Putamen (tissue), 1 donor: Measurements from ENCODE around the gene SLC2A3.
A peak's percentile ranks its signal among the peaks of the same experiment; 100 is the strongest.
"Not testable (repeated sequence)": the region's sequence is repeated elsewhere in the genome, so short reads cannot be mapped to it uniquely, and the experiment has no call there.

Experiments used
- DNase-seq: peaks from one replicate; pipeline ENCODE4 v3.0.0-alpha.2; 2016; ENCODE audit warnings: low spot score

SLC2A3 gene

DNA sequence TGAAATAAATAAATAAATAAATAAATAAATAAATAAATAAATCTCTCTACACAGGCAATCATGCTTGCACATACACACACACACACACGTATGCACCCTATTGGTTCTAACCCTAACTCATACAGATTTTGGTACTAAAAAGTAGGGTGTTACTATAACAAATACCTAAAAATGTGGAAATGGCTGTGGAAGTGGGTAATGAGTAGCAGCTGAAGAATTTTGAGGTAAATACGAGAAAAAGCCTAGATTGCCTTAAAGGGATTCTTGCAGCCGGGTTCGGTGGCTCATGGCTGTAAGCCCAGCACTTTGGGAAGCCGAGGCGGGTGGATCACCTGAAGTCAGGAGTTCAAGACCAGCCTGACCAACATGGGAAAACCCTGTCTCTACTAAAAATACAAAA lies 15.7 kb upstream of the SLC2A3 start:
- no peak for DNase-seq

DNA sequence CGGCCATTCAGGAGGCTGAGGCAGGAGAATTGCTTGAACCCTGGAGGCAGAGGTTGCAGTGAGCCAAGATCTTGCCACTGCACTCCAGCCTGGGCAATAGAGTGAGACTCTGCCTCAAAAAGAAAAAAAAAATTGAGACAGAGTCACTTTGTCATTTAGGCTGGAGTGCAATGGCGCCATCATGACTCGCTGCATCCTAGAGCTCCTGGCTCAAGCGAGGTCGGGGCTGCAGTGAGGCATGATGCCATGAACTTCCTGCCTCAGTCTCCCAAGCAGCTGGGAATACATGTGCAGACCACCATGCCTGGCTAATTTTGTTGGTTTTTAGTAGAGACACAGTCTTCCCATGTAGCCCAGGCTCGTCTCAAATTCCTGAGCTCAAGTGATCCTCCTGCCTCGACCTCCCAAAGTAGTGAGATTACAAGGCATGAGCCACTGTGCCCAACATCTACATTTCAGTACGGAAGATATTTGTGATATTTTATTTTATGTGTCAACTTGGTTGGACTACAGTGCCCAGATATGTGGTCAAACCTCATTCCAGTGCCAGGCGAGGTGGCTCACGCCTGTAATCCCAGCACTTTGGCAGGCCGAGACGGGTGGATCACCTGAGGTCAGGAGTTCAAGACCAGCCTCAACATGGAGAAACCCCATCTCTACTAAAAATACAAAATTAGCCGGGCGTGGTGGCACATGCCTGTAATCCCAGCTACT lies 14.4 kb upstream of the SLC2A3 start:
- DNase-seq: not testable (repeated sequence)

DNA sequence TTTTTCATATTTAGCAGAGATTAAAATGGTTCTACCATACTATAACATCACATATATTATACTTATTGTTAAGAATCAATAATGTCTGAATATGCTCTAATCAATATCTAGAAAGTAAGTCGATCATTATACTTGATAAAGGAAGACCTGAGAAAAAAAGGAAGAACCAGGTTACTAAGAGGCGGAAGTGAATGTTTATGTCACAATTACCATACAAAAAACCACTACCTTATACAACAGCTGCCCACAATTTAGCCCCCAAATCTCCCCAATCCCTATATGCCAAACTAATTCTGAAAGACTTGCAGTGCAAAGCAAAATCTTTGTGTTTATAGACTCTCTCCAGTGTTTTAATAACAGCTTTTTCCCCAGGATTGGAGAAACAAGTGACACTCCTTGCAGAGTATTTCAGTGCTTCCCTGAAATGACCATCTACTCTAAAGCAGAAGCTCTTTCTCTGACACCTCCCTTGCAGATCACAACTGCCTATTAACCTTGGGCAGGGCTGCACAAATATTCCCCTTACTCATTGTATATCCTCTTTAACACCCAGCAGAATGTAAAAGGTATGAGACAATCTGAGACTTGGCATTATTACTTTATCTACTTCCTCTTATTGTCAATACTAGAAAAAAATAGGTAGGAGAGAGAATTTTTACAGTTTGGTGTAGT lies 12.7 kb upstream of the SLC2A3 start:
- DNase-seq: no peak

DNA sequence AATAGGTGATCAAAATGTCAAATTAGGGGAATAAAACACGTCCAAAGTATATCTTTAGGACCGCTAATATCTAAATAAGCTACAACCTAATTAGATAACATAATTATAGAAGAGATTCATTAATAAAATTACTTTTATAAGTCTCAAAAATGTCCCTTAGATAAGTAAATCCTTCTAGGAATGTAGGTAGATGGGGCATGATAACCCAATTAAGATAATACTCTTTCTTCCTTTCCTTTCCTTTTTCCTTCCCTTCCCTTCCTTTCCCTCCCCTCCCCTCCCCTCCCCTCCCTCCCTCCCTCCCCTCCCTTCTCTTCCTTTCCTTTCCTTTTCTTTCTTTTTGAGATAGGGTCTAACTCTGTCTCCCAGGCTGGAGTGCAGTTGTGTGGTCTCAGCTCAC lies 11.0 kb upstream of the SLC2A3 start:
- no peak for DNase-seq

DNA sequence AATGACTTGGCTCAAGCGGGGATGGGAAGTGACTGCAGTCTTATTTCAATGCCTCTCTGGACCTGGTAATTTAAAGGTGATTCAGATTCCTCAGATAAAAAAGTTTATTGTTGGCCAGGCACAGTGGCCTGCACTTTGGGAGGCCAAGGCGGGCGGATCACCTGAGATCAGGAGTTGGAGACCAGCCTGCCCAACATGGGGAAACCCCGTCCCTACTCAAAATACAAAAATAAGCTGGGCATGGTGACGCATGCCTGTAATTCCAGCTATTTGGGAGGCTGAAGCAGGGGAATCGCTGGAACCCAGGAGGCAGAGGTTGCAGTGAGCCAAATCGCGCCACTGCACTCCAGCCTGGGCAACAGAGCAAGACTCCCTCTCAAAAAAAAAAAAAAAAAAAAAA lies 8.8 kb upstream of the SLC2A3 start:
- not testable (repeated sequence) for DNase-seq

DNA sequence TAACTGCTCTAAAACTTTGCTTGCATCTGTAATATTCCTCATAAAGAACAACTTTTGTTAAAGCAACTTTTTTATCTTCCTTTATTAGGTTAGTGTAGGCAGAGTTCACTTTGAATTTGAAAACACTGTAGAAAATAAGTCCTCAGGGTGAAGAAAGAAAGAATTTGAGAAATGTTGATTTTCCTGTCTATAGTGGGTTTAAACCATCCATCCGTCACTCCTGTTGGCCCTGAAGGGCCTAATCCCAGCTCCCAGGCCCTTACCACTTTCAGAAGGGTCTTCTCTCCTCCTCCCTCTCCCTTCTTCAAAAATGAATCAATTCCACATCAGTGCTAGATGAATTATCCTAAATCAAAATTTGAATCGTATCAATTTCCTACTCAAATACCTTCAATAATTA lies 4.9 kb upstream of the SLC2A3 start:
- no peak for DNase-seq

DNA sequence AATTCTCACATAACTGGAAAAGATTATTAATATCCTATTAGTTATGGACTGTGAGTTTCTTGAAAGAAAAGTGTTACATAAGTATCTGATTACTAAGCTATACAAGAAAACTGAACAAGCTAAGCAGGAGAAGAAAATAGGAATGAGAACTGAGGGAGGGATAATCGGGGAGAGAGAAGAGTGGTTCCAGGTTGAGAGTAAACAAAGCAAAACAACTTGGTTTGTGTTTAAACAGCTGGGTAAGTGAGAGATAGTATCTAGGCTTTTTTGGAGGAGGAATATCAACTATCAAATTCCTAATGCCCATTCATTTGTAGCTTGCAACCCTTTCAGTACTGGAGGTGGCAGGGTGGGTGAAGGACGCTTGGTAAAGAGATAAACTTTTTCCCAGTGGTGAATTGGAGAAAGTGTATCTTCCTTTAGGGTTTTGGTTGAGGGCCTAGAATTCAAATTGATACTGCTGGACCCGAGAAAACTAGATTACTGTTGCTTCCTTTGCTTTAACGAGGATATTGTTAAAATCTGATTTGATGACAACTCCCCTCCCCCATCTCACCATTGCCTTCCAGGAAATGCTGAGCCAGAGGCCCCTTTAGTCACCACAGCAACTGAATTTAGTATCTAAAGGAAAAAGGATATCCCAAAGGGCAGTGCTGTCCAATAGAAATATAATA lies 2.0 kb upstream of the SLC2A3 start:
- no peak for DNase-seq

DNA sequence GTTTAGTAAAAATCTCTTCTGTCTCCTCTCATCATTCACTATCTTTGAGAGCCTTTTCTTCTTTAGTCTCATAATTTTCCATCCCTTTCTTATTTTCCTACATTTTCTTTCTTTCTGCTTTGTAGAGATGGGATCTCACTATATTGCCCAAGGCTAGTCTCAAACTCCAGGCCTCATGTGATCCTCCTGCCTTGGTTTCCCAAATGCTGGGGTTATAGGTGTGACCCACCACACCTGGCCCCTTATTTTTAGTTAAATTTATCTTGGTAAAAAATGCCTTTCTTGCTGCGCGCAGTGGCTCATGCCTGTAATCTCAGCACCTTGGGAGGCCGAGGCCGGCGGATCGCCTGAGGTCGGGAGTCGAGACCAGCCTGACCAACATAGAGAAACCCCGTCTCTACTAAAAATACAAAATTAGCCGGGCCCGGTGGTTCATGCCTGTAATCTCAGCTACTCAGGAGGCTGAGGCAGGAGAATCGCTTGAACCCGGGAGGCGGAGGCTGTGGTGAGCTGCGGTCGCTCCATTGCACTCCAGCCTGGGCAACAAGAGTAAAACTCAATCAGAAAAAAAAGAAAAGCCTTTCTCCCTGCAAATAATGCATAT lies 996 bp downstream of the SLC2A3 start:
- DNase-seq: no peak

DNA sequence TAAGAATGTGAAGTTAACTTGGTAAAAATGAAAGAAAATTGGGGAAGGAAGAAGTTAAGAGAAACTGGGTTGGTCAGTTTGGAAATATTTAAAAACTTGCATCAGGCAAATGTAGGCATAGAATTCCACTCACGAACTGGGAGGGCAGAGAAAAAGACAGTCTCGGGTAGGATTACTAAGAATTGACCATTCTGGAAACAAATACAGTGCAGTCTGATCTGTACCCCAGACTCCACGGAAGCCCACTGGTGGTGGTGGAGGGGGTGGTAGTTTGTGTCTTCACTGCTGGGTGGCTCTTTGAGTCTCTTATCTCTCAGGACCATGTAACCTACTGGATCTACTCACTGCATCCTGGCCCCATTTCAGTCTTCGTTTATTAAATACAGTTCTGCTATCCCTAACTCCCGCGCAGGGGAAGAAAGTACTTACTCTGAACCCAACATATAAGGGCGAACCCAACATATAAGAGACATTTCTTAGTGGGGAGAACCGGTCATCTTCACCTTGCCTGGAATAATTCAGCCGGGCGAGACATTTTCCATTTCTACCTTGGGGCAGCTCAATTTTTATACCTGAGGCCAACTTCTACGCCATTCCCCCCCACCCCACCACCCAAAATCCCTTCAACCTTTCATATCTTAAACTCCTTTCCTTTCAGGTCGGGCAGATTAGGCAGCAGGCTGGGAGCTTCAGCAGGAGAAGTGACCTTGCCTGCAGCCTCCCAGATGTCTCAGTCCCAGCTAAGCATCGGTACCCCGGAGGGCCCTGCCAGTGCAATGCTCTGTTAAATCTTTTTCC lies 1.7 kb downstream of the SLC2A3 start:
- DNase-seq: peak; percentile 3

DNA sequence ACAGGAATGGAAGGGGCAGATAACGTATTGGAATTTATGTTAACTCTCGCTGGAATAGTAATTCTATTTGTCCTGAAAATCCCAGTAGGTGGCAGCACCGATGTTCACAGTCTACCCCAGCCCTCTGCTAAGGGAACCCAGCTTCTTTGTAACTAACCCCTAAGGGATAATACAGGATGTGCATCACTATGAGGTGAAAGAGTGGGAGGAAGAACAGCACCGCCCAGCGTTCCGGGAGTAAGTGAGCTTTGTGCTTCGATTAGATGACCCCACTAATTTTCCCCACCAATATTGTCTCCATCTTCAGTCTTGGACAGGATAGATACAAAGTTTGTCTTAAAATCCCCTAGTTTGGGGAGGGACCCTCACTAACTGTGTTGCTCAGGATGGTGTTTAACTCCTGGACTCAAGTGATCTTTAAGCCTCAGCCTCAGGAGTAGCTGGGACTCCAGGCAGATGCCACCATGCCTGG lies 2.7 kb downstream of the SLC2A3 start:
- peak; percentile 77 for DNase-seq

DNA sequence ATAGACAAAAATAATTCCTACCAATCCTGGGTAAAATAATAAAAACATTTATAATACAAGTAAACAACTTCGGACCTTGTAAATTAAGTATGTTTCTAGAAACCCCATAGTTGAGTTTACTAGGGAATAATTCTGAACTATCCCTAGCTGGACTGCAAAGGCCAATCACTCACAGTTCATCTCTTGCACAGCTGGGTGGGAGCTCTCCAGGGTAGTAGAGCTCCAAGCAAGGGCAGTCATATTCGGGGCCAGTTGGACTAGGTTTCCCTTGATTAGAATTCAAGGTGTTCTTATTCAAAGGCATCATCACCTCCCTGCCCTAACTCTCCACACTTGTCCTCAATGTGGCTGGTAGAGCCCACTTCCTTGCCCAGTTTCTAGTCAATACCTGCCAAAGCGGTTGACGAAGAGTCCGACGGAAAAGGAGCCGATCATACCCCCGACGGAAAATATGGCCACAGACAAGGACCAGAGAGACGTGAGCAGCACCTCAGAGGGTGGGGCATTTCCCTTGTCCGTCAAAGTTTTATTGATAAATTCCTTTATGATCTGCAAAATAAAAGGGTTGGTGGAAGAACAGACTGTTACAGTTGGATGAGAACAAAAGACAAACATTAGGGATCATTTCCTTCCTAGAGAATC lies 3.3 kb downstream of the SLC2A3 start:
- not testable (repeated sequence) for DNase-seq

DNA sequence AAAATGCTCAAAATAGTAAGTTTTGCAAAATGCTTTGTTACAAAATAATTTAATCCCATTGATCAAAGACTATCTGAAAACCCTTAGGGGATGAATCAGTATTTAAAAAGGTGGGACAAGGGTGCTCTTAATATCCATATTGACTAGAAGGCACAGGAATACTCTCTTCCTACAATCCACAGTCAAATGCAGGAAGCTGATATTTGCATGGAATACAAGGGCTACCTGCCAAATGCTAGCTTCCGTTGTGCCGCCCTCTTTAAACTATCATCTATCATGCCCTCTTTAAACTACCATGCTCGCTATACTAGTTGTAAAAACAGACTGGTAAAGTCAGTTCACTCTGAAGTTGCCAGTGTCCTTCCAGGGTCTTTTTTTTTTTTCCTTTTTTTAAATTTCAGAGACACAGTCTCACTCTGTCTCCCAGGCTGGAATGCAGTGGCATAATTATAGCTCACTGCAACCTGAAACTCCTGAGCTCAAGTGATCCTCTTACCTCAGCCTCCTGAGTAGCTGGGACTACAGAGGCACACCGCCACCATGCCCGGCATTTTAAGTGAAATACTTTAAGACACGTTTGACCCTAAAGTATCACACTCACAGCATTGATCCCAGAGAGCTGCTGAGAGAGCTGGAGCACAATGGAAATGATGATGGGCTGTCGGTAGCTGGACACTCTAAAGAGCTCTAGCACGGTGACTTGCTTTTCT lies 6.7 kb downstream of the SLC2A3 start:
- DNase-seq: no peak

DNA sequence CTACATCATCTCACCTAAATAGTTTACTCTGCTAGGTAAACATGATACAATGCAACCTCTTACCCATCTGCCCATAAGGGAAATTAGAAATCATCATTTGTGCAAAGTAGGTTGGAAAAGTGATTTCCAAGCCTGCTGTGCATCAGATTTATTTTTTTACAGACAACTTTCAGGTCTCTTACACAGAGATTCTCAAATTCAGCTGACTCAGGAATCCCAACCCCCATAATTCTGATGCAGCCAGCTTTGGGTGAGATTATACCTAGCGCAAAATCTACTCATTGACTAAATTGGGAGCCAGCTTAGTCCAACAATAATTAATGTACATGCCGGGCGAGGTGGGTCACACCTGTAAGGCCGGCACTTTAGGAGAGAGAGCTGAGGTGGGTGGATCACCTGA lies 8.5 kb downstream of the SLC2A3 start:
- no peak for DNase-seq

DNA sequence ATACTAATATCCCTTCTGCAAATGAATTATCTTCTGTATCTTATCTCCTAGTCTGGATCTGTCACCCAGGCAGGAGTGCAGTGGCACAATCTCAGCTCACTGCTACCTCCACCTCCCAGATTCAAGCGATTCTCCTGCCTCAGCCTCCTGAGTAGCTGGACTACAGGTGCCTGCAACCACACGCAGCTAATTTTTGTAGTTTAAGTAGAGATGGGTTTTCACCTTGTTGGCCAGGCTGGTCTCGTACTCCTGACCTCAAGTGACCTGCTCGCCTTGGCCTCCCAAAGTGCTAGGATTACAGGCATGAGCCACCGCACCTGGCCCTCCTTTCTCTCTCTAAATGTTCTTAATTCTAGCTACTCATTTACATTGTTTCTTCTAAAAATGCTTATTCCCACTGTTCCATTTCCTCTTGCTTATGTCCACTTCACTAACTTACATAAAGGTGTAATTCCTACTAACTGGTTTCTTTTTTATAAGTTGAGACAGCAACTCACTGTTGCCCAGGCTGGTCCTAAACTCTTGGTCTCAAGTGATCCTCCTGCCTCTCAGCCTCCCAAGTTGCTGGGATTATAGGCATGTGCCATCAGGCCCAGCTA lies 9.8 kb downstream of the SLC2A3 start:
- DNase-seq: not testable (repeated sequence)

DNA sequence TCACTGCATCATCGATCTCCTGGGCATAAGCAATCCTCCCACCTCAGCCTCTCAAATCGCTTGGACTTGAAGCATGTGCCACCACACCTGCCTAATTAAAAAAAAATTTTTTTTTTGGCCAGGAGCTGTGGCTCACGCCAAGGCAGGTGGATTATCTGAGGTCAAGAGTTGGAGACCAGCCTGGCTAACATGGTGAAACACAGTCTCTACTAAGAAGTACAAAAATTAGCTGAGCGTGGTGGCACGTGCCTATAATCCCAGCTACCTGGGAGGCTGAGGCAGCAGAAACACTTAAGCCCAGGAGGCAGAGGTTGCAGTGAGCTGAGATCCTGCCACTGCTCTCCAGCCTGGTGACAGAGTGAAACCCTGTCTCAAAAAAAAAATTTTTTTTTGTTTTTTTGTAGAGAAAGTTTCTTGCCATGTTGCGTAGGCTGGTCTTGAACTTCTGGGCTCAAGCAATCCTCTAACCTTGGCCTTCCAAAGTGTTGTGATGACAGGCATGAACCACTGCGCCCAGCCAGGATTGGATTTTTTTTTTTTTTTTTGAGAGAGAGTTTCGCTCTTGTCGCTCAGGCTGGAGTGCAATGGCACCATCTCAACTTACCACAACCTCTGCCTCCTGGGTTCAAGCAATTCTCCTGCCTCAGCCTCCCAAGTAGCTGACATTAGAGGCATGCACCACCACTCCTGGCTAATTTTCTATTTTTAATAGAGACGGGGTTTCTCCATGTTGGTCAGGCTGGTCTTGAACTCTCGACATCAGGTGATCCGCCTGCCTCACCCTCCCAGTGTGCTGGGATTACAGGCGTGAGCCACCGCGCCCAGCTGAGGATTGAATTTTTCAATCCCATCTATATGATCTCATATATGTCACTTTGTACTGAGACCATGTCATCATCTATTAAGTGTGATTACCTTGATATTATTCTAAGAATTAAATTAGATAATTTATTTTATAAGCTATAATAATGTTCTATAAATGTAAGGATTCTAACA lies 12.4 kb downstream of the SLC2A3 start:
- no peak for DNase-seq

DNA sequence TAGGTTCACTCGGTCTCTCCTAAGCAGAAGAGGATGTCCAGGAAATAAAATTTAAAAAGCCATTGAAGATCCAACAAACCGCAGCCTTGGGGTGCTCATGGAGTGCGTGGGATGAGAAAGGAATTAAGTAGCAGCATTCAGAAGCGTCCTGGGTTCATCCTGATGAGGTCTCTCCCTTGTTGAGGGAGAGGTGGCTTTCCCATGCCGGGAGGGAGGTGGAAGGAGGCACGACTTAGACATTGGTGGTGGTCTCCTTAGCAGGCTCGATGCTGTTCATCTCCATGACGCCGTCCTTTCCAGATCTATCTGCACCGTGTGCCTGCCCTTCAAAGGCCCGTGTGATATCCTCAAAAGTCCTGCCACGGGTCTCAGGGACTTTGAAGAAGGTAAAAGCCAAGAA lies 14.8 kb downstream of the SLC2A3 start:
- not testable (repeated sequence) for DNase-seq

DNA sequence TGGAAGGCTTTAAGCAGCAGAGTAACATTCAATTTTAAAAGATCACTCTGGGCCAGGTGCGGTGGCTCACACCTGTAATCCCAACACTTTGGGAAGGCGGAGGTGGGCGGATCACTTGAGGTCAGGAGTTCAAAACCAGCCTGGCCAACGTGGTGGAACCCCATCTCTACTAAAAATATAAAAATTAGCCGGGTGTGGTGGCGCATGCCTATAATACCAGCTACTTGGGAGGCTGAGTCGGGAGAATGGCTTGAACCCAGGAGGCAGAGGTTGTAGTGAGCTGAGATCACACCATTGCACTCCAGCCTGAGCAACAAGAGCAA lies 17.8 kb downstream of the SLC2A3 start:
- DNase-seq: not testable (repeated sequence)

DNA sequence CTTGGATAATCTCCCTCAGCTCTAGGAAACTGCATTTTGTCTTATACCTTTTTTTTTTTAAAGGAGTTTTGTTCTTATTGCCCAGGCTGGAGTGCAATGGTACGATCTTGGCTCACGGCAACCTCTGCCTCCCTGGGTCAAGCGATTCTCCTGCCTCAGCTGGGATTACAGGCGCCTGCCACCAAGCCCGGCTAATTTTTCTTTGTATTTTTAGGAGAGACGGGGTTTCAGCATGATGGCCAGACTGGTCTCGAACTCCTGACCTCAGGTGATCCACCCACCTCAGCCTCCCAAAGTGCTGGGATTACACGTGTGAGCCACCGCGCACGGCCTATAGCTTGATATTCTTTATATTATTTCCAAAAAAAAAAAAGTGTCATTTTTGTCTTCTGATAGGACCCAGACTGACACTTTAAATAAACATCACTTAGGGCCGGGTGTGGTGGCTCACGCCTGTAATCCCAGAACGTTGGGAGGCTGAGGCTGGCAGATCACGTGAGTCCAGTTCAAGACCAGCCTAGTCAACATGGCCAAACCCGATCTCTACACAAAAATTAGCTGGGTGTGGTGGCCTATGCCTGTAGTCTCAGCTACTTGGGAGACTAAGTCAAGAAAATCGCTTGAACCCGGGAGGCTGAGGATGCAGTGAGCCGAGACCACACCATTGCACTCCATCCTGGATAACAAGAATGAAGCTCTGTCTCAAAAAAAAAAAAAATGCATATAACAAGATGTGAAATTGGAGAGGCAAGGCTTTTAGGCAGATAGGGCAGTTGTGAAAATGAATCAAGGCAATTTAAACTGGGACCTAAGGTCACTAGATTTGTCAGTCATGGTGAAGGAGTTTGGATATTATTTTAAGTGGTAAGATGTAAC lies 18.4 kb downstream of the SLC2A3 start:
- DNase-seq: no peak
